GM10248 (cell line): ENCODE results near the gene CCDC92B.

ENCODE experiments used
- CTCF ChIA-PET: fragments of 300-600 bp; sonication (Branson Sonifier 250); formaldehyde crosslinking; extraction: SDS; loops from one replicate; lab custom pipeline; 2021; ENCODE audit warnings: antibody characterized with exemption; lab: Yijun Ruan, JAX
- POLR2A ChIA-PET: fragments of 350-650 bp; sonication (Branson Sonifier 250); formaldehyde crosslinking; extraction: SDS; loops from one replicate; lab custom pipeline; 2020; ENCODE audit warnings: antibody characterized with exemption; lab: Yijun Ruan, JAX
- DNase-seq: peaks from one replicate; pipeline ENCODE4 v3.0.0; 2012; ENCODE audit errors: extremely low spot score
- TF ChIP-seq, protein P1 (sequence below): IDR thresholded peaks from 2 replicates; pipeline ENCODE4 v1.5.1; 2012; ENCODE audit warnings: mild to moderate bottlenecking, low read depth; ENCODE audit errors: extremely low read depth, missing control alignments, control extremely low read depth

CCDC92B gene

DNA sequence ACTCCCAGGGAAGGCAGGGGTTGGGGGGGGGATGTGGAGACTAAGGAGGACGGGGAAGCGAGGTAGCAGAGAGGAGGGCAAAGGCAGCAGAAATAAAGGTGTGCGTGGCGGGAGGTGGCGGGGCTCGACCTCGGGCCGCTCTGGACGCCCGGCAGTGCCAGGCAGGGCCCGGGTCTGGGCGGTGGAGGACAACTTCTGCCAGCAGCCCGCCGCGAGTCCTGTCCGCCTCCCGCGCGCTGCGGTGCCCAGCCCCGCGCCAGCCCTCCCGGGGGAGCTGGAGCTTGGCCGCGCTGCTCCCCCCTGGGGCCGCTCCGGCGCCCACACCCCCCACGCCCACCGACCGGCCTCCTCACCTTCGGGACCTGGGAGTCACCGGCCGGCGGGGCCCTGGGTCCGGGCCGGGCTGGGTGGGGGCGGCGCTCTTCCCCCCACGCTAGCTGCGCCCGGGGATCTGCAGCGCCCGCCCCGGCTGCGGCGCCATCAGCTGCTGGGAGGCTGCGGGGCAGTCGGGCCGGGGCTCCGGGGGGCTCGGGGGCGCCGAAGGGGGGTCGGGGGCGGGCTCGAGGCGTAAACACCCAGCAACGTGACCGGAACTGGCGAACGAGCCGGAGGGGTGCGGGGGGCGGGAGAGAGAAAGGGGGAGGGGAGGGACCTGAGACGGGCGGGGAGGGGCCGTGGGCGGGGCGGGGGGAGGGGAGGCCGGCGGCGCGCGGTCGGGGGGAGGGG, at the start of gene CCDC92B:
TSS of gene CCDC92B (minus strand) at position 595 of the 726 bp plus-strand sequence. CDS start 14,507 bp downstream, outside the sequence.
- ChIA-PET CTCF (no interaction called here), POLR2A (no interaction called here)
- TF ChIP-seq, protein P1, sequence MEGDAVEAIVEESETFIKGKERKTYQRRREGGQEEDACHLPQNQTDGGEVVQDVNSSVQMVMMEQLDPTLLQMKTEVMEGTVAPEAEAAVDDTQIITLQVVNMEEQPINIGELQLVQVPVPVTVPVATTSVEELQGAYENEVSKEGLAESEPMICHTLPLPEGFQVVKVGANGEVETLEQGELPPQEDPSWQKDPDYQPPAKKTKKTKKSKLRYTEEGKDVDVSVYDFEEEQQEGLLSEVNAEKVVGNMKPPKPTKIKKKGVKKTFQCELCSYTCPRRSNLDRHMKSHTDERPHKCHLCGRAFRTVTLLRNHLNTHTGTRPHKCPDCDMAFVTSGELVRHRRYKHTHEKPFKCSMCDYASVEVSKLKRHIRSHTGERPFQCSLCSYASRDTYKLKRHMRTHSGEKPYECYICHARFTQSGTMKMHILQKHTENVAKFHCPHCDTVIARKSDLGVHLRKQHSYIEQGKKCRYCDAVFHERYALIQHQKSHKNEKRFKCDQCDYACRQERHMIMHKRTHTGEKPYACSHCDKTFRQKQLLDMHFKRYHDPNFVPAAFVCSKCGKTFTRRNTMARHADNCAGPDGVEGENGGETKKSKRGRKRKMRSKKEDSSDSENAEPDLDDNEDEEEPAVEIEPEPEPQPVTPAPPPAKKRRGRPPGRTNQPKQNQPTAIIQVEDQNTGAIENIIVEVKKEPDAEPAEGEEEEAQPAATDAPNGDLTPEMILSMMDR = no peak
- no peak for DNase-seq

DNA sequence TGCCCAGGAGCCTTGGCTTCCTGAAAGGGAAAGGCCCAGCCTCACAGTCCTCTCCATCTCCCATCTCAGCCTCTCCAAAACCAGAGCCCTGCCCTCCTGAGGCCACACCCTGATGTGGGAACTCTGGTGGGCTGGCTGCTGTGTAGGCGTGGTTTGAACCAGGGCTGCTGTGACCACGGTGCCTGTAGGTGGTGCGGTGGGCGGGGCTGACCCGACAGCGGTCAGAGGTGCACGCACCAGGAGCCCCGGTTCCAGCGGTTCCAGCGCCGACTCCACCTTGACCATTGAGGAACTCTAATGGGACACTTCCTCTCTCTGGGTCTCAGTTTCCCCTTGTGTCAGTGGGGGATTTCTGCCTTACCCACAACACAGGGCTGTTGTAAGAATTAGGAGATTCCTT, 49.2 kb upstream of the CCDC92B start:
- DNase-seq = no peak
- CTCF ChIA-PET = no interaction called here
- TF ChIP-seq, protein P1 = no peak
- POLR2A ChIA-PET = no interaction called here

DNA sequence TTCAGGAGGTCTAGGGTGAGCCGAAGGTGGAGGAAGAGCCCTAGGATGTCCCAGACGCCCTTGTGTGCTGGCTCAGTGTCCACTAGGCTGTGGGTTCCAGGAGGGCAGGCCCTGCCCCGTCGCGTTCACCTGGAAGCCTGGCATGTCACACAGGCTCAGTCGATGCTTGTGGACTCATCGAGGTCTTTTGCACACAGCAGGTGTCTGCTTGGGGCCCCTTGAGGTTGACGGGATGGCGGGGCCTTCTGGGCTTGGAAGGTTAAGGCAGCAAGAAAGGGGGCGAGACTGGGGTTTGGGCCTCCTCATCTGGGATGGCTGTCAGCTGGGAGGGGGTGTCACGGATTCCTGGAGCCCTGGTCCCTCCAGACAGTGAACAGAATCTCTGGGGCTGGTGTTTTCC, 48.7 kb upstream of the CCDC92B start:
- ChIA-PET POLR2A (no interaction called here), CTCF (no interaction called here)
- TF ChIP-seq, protein P1 = no peak
- DNase-seq = no peak

DNA sequence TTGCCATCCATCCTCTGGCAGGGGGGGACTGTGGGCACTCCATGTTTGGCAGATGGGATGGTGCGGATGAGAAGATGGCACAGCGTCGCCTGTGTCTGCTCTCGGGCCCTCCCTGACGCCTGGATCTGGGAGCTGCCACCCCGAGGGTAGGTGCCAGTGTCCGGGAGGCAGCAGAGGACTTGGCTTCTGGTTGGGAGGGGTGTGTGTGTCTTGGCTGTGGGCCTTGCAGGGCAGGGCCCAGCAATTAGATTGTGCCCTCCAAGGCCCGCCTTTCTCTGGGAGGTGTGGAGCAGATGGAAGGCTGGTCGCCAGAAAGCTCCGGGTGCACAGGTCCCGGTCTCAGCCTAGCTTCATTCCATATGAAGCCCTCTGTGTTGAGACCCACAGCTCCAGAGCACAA, 48.2 kb upstream of the CCDC92B start:
- CTCF ChIA-PET = no interaction called here
- DNase-seq = no peak
- TF ChIP-seq, protein P1 = no peak
- POLR2A ChIA-PET = no interaction called here

DNA sequence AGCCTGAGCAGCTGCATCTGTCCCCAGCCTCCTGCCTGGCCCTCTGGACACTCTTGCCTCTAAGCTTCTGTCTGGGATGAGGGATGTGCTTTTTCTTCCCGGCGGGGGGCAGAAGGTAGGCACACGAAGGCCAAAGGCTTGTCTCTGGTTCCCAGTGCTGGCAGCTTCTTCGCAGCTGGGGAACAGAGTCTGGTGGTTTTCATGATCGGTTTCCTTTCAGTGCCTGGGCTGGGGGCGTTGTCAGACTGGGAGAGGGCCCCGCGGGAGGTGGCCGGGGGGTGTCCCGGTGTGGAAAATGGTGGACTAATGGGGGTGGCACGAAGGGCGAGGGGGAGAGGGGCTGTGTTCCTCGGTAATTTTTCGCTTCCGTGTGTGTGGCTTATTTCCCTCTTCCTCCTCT, 47.8 kb upstream of the CCDC92B start:
- no peak for DNase-seq
- ChIA-PET CTCF (interaction anchor here (1.3 to 1.7 kb wide), 2 partner anchors 11 to 52 kb away, joined by 3 to 4 read pairs; no protein-coding TSS in a partner anchor), POLR2A (no interaction called here)

DNA sequence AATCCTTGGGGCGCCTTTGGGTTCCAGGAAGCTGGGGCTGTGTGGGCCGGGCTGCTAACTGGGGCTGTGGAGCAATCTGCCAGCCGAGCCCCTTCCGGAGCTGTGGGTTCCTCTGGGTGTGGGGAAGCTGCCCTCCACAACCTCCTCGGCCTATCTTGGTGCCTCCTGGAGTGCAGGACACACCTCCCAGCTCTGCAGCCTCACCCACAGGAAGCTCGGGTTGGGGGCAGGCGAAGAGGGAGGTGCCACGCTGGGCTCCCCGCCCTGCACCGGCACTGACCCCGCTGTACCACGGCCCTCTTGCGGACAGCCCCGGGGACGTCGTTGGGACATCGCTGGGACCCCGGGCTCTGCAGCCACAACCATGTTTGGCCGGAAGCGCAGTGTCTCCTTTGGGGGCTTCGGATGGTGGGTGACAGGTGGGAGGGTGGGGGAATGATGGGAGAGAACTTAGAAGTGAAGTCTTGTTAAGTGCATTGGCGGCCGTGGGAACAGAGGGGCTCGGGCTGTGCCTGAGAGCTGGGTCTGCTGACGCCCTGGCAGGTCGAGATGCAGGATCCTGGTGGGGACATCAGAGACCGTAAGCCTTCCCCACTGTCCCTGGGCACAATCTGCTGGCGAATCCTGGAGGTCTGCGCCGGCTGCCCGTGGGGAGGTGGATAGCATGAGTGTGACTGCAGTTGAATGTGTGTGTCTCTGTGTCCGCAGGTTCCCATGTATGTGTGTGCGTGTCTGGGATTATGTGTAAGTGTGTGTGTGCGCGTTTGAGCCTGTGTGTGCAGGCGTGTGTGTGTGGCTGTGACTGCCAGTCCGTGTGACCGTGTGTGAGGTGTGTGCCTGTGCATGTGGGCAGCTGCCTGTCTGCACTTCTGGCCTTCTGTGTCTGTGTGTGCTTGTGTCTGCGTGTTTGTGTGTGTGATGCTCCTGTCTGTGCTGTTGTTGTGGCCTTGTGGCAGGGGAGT, 47.0 kb upstream of the CCDC92B start, which contains the start of gene RAP1GAP2:
TSS of gene RAP1GAP2 (plus strand) at position 275 of the 962 bp plus-strand sequence. CDS start at position 365, 90 bp downstream.
- DNase-seq = no peak
- POLR2A ChIA-PET = no interaction called here
- CTCF ChIA-PET = interaction anchor here (0.8 to 1.7 kb wide), 3 partner anchors 10 to 53 kb away, joined by 3 to 4 read pairs (median 3); no protein-coding TSS in a partner anchor
- TF ChIP-seq, protein P1 = no peak

More for the DNA sequence above, 47.8 kb upstream of the CCDC92B start:
- TF ChIP-seq, protein P1 = no peak
